PFSK-1 (cell line): ENCODE results near the gene TNFAIP8.

Source experiments
- POLR2AphosphoS5 ChIP-seq: IDR thresholded peaks from 2 replicates; pipeline ENCODE4 v1.6.1; 2012; ENCODE audit warnings: low read depth, mild to moderate bottlenecking, control low read depth, low read length, moderate library complexity
- TAF1 ChIP-seq: IDR thresholded peaks from 2 replicates; pipeline ENCODE4 v1.6.1; 2012; ENCODE audit warnings: low read length, control low read depth, borderline replicate concordance; ENCODE audit not compliant: insufficient read depth

- no peak for TF ChIP-seq POLR2AphosphoS5
- TF ChIP-seq TAF1, result no peak
Measured at GRCh38 chr5:119330367-119331183, 25.2 kb upstream of the TNFAIP8 start.
